SH-SY5Y (cell line): ENCODE measurements around the gene PI16.

Source experiments
- GATA2 ChIP-seq: IDR thresholded peaks from 2 replicates; pipeline ENCODE4 v1.6.1; 2011; ENCODE audit warnings: mild to moderate bottlenecking, low read depth, low read length
- GATA3 ChIP-seq: IDR thresholded peaks from 2 replicates; pipeline ENCODE4 v1.6.1; 2011; ENCODE audit warnings: low read depth, mild to moderate bottlenecking, low read length, moderate library complexity

GRCh38 chr6:36930483-36930882 lies 24.1 kb upstream of the PI16 start:
- no peak for TF ChIP-seq GATA2
- no peak for TF ChIP-seq GATA3
